RCC 7860 (cell line): Measurements from ENCODE around the gene TWIST2.

ENCODE experiments used
- DNase-seq: peaks from one replicate; pipeline ENCODE4 v3.0.0-alpha.2; 2015; ENCODE audit warnings: low spot score
- FAIRE-seq: peaks from 2 replicates; lab custom pipeline; 2012; peaks lifted over from hg19 to GRCh38; lab: Jason Lieb, UNC

Gene TWIST2

GRCh38 chr2:238847841-238848690 lies at the start of gene TWIST2:
TWIST2 (plus strand) TSS chr2:238848085; CDS start chr2:238848216, 131 bp downstream.
- no peak for DNase-seq
- FAIRE-seq: no peak

GRCh38 chr2:238801791-238802190 lies 46.1 kb upstream of the TWIST2 start:
- FAIRE-seq (no peak), DNase-seq (no peak)

- no peak for FAIRE-seq
- no peak for DNase-seq
Measured at GRCh38 chr2:238802957-238803356, 44.9 kb upstream of the TWIST2 start.

GRCh38 chr2:238803996-238804870 lies 43.7 kb upstream of the TWIST2 start:
- DNase-seq (no peak), FAIRE-seq (no peak)

GRCh38 chr2:238808761-238809160 lies 39.1 kb upstream of the TWIST2 start:
- DNase-seq (no peak), FAIRE-seq (no peak)

- DNase-seq (no peak), FAIRE-seq (no peak)
Measured at GRCh38 chr2:238810321-238810720, 37.6 kb upstream of the TWIST2 start.

- no peak for FAIRE-seq
- no peak for DNase-seq
Measured at GRCh38 chr2:238811293-238811692, 36.6 kb upstream of the TWIST2 start.

- DNase-seq (no peak), FAIRE-seq (no peak)
Measured at GRCh38 chr2:238811759-238812158, 36.1 kb upstream of the TWIST2 start.

GRCh38 chr2:238813109-238813508 lies 34.8 kb upstream of the TWIST2 start:
- DNase-seq: no peak
- no peak for FAIRE-seq

- FAIRE-seq (no peak), DNase-seq (no peak)
Measured at GRCh38 chr2:238814815-238815214, 33.1 kb upstream of the TWIST2 start.

GRCh38 chr2:238816291-238816690 lies 31.6 kb upstream of the TWIST2 start:
- FAIRE-seq (no peak), DNase-seq (no peak)

GRCh38 chr2:238817382-238817781 lies 30.5 kb upstream of the TWIST2 start:
- DNase-seq: no peak
- FAIRE-seq: no peak

GRCh38 chr2:238817891-238818290 lies 30.0 kb upstream of the TWIST2 start:
- FAIRE-seq (no peak), DNase-seq (no peak)

- DNase-seq (no peak), FAIRE-seq (no peak)
Measured at GRCh38 chr2:238818561-238818960, 29.3 kb upstream of the TWIST2 start.

GRCh38 chr2:238820197-238820596 lies 27.7 kb upstream of the TWIST2 start:
- no peak for FAIRE-seq
- DNase-seq: no peak

GRCh38 chr2:238820916-238821315 lies 27.0 kb upstream of the TWIST2 start:
- FAIRE-seq (no peak), DNase-seq (no peak)

- DNase-seq: peak; percentile 25
- no peak for FAIRE-seq
Measured at GRCh38 chr2:238821391-238821790, 26.5 kb upstream of the TWIST2 start.

GRCh38 chr2:238821944-238822670 lies 25.8 kb upstream of the TWIST2 start:
- FAIRE-seq (no peak), DNase-seq (no peak)

GRCh38 chr2:238822955-238823354 lies 24.9 kb upstream of the TWIST2 start:
- FAIRE-seq (no peak), DNase-seq (no peak)

GRCh38 chr2:238831177-238831576 lies 16.7 kb upstream of the TWIST2 start:
- DNase-seq: no peak
- FAIRE-seq: no peak

- FAIRE-seq: no peak
- DNase-seq: no peak
Measured at GRCh38 chr2:238834982-238835381, 12.9 kb upstream of the TWIST2 start.
